GM15510 (cell line): ENCODE measurements around the gene BCL11B.

ENCODE experiments used
- POLR2A ChIP-seq: IDR thresholded peaks from 3 replicates; pipeline ENCODE4 v1.6.1; 2011; ENCODE audit warnings: borderline replicate concordance; ENCODE audit not compliant: insufficient read length; ENCODE audit errors: extremely low read depth

Gene BCL11B

DNA sequence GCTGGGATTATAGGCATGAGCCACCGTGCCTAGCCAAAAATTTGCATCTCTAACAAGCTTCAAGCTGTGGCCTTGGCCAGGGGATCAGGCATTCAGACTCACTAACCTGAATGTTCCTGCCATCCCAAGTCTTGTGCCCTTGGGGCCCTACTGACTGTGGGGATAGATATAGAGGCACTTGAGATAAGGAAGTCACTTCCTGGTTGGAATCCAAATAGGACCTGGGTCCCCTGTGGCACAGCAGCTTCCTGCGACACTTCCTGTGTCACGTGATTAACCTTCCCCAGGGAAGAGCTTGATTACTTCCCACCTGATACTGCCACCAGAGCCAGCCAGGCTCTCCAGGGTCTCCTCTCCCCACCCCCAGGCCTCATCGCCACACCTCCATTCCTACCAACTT is 128.2 kb downstream of the BCL11B start:
- TF ChIP-seq POLR2A: no peak

- no peak for TF ChIP-seq POLR2A
Measured at GRCh38 chr14:99143126-99143525, 128.9 kb downstream of the BCL11B start.

DNA sequence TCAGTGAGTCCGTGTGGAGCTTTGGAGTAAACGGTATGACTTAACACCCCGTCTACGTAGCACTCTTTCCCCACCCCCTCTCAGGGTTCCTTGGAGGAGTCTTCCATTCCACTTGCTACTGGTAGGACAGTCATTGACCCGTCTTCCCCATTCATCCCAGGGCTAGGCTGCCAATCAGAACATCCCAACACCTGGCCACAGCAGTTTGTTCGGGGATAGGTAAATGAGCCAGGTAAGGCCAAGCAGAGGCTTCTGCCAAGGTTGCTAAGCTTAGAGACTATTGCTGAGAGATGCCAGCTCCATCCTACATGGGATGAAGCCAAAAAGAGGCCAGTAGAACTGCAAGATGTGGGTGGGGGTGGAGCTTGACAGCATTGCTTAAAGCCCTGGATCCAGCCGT is 130.8 kb downstream of the BCL11B start:
- TF ChIP-seq POLR2A: no peak

DNA sequence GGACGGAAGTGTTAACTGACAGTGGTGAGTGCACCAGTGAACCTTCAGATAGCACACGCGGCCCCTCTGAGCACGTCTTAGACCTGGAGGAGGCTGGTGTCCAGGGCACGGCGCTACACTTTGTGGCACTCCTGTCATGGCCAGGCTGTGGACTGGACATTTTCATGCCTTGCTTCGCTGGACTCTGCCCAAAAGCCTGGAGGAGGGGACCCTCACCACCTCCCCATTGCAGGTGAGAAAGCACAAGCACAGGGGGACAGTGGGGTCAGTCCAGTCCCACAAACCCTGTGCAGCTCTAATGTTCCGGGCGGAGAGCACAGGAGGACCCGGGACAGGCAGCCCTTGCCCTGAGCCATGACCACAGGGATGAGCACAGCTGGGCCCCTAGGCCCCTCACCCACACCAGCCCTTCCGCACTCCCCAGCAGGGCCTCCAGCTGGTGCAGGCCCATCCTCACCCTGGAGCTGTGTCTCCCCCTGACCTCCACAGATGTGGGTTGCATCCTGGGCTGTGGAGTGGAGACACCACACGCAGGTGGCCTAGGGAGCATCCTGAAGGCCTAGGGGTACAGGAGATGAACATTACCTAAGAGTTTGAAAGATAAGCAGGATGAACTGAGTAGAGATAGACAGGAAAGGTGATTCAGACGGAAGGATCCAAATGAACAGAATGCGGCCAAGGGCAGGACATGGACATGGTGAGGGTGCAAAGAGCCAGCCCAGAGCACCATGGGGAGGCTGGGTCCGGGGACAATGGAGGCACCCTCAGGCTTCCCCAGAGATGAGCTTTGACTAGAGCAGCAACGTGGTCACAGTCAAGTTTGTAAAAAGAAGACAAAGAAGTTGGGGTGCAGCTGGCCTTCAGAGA is 132.8 kb downstream of the BCL11B start:
- no peak for TF ChIP-seq POLR2A

GRCh38 chr14:99137913-99138571 is 134.0 kb downstream of the BCL11B start:
- no peak for TF ChIP-seq POLR2A

GRCh38 chr14:99137001-99137700 is 134.8 kb downstream of the BCL11B start:
- TF ChIP-seq POLR2A: no peak

- no peak for TF ChIP-seq POLR2A
Measured at GRCh38 chr14:99136401-99136800, 135.6 kb downstream of the BCL11B start.

- TF ChIP-seq POLR2A: no peak
Measured at GRCh38 chr14:99136047-99136400, 136.0 kb downstream of the BCL11B start.

DNA sequence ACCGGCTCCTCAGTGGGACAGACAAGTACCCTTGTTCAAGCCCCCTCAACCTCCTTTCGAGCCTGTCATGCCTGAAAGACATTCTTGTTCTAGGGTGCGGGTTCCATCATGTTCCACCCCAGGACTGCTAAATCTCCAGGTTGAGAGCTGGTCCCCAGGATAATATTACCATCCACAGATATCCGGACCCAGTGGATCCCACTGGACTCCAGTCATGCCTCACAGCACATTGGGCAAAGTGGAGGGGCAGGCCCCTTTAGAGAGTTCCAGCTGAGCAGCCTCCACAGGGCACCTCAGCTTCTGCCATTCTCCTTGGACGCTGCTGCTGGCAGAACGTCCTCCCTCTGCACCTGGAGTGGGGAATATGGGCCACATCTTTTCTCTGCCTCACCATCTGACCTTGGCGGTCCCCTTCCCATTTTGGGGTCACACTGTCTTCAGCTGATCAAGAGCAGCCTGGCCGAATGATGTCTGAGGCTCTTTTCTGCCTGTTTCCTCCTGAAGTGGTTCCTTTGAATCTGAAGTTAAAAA is 137.4 kb downstream of the BCL11B start:
- no peak for TF ChIP-seq POLR2A

DNA sequence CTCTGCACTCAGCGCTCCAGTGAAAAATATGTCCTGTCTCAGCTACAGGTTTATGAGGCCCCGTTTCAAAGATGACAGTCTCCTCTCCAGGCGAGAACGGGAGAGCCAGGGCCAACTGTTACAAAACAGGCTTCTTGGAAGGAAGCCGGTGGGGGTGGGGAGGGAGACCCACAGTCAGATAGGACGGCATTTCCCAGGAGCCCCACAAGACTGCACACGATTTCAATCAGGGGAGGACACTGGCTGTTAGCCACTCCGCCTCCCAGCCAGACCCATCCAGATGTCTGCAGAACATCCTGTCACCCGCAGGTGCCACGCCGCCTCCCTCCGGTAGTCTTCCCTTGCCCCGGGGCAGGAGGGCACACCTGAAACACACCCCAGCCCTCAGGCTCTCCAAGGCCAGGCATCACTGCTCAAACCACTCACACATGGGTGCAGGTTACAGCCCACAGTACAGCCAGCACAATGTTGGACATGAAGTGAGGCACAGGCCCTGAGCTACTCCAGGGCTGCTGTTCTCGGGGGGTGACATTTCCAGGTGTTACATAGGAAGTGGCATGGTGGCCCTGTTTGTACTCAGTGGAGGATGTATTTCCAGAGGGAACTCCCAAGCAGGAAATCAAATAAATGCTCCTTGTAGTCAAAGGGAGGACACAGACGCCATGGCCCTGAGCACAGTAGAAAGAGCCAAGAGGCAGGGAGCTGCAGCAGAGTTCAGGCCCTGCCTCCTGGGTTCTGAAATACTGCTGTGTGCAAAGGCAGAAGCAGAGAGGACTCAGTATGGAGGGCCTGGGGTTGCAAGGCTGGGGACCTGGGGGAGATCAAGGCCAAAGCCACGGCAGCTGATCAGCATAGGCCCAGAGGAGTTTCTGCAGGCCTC is 138.1 kb downstream of the BCL11B start:
- TF ChIP-seq POLR2A: no peak

- no peak for TF ChIP-seq POLR2A
Measured at GRCh38 chr14:99132821-99133635, 139.0 kb downstream of the BCL11B start.

GRCh38 chr14:99131632-99132271 is 140.2 kb downstream of the BCL11B start:
- no peak for TF ChIP-seq POLR2A

- TF ChIP-seq POLR2A: no peak
Measured at GRCh38 chr14:99129998-99130397, 142.0 kb downstream of the BCL11B start.
